ENCODE measurements around the gene ZNF576.

DNA sequence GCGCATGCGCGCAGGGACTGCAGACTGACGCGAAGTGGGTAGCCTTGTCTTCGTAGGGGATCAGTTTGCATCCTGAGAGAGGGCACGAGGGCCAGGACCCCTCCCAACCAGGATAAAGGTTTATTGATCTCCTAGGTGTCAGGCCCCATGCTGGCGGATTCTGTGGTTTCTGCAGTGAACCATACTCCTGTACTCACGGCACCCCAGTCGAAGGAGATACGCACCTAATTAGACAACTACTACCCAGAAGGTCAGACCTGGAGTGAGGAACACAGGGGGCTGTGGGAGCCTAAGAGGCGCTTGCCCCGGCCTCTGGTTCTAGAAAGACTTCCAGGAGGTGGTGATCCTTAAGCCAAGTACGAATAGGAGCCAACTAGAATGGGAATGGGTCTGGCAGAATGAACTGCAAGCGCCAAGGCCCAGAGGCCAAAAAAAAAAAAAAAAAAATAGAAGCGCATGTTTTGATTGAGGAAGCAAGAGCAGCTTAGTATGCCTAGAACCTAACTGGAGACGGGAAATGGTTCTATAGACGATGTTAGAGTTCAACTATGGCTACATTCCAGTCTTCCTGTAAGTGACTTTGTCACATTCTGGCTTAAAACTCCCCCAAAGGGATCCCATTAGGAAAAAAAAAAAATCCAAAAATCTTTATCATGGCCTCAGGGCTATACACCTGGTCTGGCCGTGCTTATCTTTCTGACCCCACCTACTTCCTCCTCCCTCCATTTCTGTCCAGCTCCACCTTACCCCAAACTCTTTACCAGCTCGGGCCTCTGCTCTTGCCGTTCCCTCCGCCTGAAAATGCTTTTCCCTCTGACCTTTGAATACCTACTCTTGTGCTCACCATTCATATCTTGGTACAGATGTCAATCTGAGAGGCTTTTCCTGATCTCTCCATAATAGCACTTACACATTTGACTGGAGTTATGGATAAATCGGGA, 23.9 kb downstream of the ZNF576 start:
- TF ChIP-seq, protein P1, sequence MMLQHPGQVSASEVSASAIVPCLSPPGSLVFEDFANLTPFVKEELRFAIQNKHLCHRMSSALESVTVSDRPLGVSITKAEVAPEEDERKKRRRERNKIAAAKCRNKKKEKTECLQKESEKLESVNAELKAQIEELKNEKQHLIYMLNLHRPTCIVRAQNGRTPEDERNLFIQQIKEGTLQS (IDR thresholded peaks at IDR 0.05), result no peak
- TF ChIP-seq HNF4G (IDR thresholded peaks at IDR 0.05), result no peak
- TF ChIP-seq, protein P2, sequence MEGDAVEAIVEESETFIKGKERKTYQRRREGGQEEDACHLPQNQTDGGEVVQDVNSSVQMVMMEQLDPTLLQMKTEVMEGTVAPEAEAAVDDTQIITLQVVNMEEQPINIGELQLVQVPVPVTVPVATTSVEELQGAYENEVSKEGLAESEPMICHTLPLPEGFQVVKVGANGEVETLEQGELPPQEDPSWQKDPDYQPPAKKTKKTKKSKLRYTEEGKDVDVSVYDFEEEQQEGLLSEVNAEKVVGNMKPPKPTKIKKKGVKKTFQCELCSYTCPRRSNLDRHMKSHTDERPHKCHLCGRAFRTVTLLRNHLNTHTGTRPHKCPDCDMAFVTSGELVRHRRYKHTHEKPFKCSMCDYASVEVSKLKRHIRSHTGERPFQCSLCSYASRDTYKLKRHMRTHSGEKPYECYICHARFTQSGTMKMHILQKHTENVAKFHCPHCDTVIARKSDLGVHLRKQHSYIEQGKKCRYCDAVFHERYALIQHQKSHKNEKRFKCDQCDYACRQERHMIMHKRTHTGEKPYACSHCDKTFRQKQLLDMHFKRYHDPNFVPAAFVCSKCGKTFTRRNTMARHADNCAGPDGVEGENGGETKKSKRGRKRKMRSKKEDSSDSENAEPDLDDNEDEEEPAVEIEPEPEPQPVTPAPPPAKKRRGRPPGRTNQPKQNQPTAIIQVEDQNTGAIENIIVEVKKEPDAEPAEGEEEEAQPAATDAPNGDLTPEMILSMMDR (IDR thresholded peaks at IDR 0.05; ENCODE audit: low read depth, low read length, missing input control), result no peak
- no peak for TF ChIP-seq RXRA (IDR thresholded peaks at IDR 0.05)
